ENCODE results near the gene KDM8.

- TF ChIP-seq CTCF (conservative IDR thresholded peaks at IDR 0.05; ENCODE audit: low read depth in 2 of 2) = no peak
- TF ChIP-seq POLR2AphosphoS5 (IDR thresholded peaks at IDR 0.05; ENCODE audit: low read depth) = no peak
- TF ChIP-seq REST (IDR thresholded peaks at IDR 0.05; ENCODE audit: unreplicated experiment) = no peak
- no peak for TF ChIP-seq EZH2phosphoT487 (IDR thresholded peaks at IDR 0.05; ENCODE audit: unreplicated experiment)
- no peak for TF ChIP-seq EZH2 (IDR thresholded peaks at IDR 0.05; ENCODE audit: low read depth, unreplicated experiment)
Observed at GRCh38 chr16:27198451-27199234, 4.7 kb upstream of the KDM8 start.
